HG03354 (cell line): ENCODE results near the gene VOPP1.

ENCODE experiments used
- ATAC-seq: cut with Tn5 transposase; IDR thresholded peaks from one replicate; pipeline ENCODE4 v1.9.1; 2021; ENCODE audit warnings: mild to moderate bottlenecking; ENCODE audit not compliant: unreplicated experiment, poor library complexity, severe bottlenecking

The VOPP1 gene

DNA sequence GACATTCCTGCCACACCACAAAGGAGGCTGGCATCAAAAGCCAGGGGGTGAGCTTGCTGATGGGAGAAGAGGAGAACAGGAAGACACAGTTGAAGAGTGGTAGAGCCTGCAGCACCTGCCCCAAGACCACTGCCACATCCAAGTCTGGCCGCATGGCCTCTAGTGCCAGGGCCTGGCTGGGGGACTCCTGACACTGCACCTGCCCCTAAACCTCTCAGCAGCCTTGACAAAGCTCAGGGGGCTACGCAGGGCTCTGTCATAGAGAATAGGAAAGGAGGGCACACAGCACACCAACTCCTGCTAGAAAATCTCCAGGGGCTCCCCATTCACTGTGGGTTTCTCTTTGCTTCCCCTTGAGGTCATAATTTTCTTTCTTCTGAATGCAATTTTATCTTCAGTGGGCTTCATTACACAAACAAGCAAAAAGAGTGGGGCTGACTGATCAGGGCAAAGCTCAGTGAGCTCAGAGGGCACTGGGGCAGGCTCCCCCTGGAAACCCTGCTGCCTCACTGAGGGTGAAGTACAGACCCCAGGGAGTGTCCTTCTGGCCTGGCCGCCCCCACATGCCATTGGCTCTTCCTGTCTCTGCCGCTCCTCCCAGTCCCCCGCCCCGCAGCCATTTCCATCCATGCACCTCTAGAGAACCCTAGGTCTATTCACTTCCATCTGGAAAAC is 37.2 kb downstream of the VOPP1 start:
- ATAC-seq = no peak

- ATAC-seq = peak; percentile 76
These were observed 37.9 kb downstream of the VOPP1 start for GRCh38 chr7:55534262-55534915.

- ATAC-seq = peak; percentile 1
These were observed 38.6 kb downstream of the VOPP1 start for GRCh38 chr7:55533729-55534080.

GRCh38 chr7:55533050-55533728 is 39.1 kb downstream of the VOPP1 start:
- ATAC-seq = peak; percentile 72

DNA sequence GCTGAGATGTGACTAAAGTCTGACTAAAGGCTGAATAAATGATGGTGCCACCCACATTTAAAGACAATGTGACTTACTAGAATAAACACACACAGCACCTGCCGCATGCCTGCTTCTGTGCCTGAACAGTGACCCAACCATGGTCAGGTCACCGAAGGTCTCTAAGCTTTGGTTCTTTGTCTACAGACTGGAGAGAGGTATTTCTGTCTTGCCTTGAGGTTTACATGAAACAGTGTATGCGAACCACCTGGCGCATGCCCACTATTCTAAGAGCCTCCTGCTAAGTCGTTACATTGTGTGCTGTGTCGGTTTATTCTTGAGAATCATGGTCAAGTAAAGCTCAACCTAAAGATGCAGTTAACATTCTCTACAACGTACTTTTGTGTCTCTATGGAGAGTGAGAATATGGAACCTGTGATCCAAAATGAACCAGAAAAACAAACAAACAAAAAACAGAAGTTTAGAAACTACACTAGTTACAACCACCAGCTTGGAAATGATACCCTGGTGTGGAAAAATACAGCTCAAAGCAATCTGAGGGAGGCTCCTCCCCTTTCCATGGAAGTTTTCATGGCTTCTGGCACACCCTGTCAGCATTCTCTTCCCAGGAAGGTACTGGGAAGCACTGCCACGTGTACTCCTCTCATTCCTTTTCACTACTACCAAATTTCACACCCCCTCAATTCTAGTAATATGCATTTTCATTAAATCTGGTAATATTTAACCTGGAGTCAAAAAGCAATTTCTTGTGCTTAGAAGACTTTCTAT is 40.0 kb downstream of the VOPP1 start:
- ATAC-seq = no peak

DNA sequence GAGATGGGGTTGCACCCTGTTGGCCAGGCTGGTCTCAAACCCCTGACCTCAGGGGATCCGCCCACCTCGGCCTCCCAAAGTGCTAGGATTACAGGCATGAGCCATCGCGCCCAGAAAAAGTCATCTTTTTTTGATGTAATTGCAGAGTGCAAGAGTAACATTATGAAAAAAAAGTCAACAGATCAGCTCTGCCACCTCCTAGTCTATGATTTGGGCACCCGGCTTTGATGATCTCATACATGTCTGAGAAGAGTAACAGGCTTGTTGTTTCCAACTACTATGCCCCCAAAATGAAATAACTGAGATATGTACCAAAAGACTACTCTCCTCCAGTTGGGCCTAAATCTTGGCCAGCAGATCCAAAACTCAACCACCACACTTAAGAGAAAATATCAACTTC is 40.8 kb downstream of the VOPP1 start:
- ATAC-seq = no peak

DNA sequence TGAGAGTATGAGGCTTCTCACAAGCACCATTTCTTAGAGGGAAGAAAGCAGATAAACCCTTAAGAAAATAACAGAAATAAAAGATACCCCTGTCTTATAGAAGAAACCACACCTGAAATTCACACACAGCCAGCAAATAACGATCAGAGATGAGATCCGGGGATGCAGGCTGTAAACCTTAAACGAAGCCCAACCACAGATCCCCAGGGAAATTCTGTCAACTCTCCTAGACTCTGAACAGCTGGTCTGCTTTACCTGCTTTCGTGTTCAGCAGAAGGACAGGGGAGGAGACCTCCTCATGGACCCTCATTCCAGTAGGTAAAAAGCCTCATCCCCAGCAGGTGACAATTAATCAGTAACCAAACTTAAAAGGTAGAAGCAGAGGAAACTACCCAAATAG is 45.0 kb downstream of the VOPP1 start:
- no peak for ATAC-seq

DNA sequence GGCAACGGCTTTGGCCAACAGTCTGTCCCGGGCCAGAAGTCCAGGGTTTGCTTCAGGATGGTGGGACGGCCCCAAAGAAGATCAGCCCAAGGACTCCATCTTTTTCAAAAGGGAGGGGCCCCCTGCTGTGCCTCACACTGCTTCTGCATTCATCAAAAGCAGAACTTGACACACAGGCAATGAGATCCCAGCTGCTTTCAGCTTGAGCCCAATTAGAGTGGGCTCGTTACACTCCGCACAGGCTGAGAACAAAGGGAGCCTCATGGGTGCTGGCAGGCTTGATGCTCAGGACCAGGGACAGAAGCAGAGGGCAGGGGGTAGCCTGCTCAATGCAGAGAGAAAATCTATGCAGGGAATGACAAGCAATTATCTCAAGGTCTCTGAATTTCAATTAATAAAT is 45.5 kb downstream of the VOPP1 start:
- ATAC-seq = peak; percentile 70

DNA sequence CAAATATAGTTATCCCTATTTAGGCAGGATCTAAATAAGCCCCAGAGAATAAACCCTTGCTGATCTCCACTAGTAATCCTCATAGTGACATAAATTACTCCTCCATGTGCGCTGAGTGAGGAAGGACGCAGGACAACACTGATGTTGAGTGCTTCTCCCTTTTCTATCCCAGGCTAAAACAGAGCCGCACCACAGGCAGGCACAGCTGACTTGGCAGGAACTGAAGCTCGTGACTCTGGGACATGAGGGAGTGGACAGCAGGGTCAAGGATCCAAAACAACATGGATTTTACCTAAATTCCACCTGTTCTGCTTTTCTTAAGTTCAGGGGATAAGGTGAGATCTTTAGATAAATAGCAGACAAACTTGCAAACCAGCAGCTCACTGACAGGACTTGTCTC is 46.0 kb downstream of the VOPP1 start:
- no peak for ATAC-seq

- ATAC-seq = no peak
These were observed 47.6 kb downstream of the VOPP1 start for GRCh38 chr7:55524558-55525310.

GRCh38 chr7:55523366-55523765 is 48.9 kb downstream of the VOPP1 start:
- no peak for ATAC-seq

- ATAC-seq = no peak
These were observed 50.1 kb downstream of the VOPP1 start for GRCh38 chr7:55521917-55522902.

DNA sequence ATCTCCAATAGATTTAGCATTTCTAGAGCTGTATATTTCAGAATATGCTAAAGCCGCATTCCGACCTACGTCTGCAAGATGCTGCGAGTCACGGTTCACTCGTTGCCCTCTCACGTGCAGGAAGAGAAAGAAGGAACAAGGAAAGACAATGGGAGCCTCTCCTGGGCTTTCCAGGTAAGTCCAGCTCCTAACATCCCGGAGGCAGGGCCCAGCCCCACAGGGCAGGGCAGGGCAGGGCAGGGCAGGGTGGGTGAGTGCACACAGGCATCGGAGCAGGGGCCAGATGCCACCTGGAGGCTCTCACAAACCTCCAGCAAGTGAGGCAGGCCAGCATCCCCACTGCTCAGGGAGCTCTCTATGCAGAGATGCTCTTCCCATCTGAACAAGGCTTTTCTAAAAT is 50.8 kb downstream of the VOPP1 start:
- no peak for ATAC-seq

DNA sequence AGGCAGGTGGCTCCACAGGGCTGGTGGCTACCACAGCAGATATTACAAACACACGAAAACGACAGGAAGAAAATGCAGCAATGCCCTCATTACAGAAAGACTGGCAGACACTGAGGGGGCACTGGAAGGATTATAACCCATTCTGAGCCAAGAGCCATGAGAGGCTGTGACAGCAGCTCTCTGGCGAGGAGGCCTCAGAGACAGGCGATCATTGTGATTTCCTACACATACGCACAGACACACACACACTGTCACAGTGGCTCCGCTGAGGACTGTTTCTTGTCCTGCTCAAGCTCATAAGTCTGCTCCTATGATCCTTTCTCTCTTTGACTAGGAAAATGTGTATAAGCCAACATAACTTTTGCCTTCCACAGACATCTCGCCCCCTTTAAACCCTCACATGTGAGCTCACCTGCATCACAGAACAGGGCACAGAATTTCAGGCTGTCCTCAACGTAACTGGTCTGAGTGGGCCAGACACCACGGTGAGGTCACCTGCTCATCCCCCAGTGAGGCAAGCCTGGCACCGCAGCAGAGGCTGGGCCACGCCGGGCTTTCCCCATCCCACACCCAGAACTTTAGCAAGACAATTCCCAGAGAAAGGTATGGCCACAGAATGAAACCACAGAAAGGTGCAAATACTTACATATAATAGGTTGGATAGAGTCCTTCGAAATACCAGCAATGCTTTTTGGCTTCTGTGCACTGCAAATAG is 51.7 kb downstream of the VOPP1 start:
- no peak for ATAC-seq

GRCh38 chr7:55518836-55519235 is 53.5 kb downstream of the VOPP1 start:
- ATAC-seq = no peak

- ATAC-seq = no peak
These were observed 54.2 kb downstream of the VOPP1 start for GRCh38 chr7:55517936-55518689.

DNA sequence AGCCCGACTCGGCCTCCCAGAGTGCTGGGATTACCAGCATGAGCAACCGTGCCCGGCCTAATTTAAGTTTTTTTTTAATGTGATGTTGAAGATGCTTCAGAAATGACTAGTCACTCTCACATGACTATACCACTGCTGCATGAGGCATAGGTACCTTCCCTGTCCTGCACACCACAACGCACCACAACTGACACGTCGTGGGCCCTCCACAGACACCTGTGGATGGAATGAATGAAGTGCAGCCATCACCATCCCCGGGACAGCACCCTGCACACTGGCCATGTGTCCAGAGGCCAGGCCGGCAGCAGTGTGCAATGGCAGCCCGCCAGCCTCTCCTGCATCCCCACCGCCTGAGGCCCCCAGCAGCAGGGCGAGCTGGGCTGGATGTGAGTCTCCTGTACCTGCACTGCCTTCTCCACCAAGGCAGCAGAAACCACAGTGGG is 55.1 kb downstream of the VOPP1 start:
- ATAC-seq = peak; percentile 85
